ENCODE measurements around the gene COL6A5. TPM values are rescaled to one million over a fixed set of nuclear protein-coding genes. Genes with fewer than 3 reads are reported as not detected.
"Not testable (repeated sequence)": the region's sequence is repeated elsewhere in the genome, so short reads cannot be mapped to it uniquely, and the experiment has no call there.

COL6A5 gene
- total and polyA plus RNA-seq, 11 donors: 0.03 to 0.14 TPM; not detected in 9

DNA sequence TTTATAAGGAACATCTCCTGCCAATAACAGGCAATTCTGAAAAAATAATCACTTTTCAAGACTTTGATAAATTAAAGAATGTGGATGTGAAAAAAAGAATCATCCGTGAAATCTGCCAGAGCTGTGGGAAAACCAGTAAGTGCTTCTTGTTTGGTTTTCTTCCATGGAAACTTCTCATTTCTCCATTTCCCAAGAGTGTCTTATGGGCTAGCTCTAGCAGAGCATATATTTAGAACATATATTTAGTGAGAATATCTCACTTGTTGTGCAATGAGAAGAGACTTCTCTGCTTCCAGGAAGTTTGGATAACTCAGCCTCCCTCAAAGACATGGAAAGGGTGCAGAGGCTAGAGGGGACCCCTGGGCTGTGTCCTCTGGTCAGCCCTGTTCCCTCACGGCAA is 49.9 kb downstream of the COL6A5 start:
- no peak overlapping the region for H3K4me3 ChIP-seq
- DNase-seq (no peak), ATAC-seq (no peak)
- WGBS, 4 donors: 55 to 72% (median 59%) methylated on average over 2 of the region's 2 CpGs
- H3K36me3 ChIP-seq: no peaks in the 10 kb centered on the region
- no peaks in the 10 kb centered on the region for H3K27me3 ChIP-seq
- no peaks in the 10 kb centered on the region for H3K4me1 ChIP-seq
- intact Hi-C loops (cut with DNase I): no loop called here
- TF ChIP-seq POLR2A (IDR thresholded peaks at IDR 0.05): no peak
- no peak for TF ChIP-seq CTCF (IDR thresholded peaks at IDR 0.05)
- H3K27ac ChIP-seq: no peak overlapping the region
- no peaks in the 10 kb centered on the region for H3K9me3 ChIP-seq

DNA sequence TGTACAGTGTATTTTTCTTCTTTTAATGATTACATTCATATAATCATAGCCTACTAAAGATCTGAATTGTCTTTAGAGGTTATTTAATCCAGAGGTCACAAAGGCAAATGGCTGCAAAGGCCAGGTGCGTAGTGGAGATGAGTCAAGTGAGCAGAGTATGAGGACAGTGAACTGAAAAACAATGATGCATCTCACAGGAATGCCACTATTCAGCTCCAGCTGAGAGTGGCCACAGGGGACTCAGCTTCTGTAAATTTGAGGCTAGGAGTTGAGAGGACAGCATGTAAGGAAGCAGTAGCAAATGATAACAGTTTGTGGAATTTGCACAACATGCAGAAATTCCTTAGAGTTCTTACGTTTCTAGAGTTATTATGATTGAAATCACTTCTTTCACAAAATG is 50.4 kb downstream of the COL6A5 start:
- TF ChIP-seq CTCF (IDR thresholded peaks at IDR 0.05): no peak
- TF ChIP-seq POLR2A (IDR thresholded peaks at IDR 0.05): no peak
- DNase-seq: no peak
- 36 to 57% (median 54%) methylated on average over 2 of the region's 2 CpGs for WGBS, 4 donors
- no peaks in the 10 kb centered on the region for H3K9me3 ChIP-seq
- no peak overlapping the region for H3K27ac ChIP-seq
- H3K36me3 ChIP-seq: no peaks in the 10 kb centered on the region
- no peaks in the 10 kb centered on the region for H3K27me3 ChIP-seq
- ATAC-seq: no peak
- H3K4me3 ChIP-seq: no peak overlapping the region
- H3K4me1 ChIP-seq: no peaks in the 10 kb centered on the region
- intact Hi-C loops (cut with DNase I): no loop called here

DNA sequence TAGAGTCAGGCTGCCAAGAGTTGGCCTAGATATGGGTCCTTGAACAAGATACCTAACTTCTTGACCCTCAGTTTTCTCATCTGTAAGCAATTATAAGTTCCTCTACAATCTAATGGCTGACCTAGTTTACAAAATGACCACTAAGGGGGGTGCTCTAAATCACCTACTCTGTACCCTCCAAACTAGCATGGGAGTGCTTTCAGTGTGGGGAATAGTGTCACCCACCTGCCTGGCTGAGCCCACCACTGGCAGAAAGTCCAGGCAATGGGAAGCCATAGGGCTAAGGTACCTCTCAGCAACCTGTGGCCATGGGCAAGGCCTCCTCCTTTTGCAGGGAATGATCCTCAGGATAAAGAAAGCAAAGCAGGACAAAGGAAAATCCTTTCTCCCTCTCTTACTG is 58.9 kb downstream of the COL6A5 start:
- H3K27ac ChIP-seq: no peak overlapping the region
- peaks cover 0 to 10% (median 0%) of the 10 kb centered on the region in 12 donors for H3K9me3 ChIP-seq
- DNase-seq (no peak), ATAC-seq (no peak)
- intact Hi-C loops (cut with DNase I): no loop called here
- H3K27me3 ChIP-seq: peaks cover 0 to 9% (median 0%) of the 10 kb centered on the region in 9 donors
- H3K4me3 ChIP-seq: no peak overlapping the region
- H3K4me1 ChIP-seq: no peaks in the 10 kb centered on the region
- TF ChIP-seq POLR2A (IDR thresholded peaks at IDR 0.05): no peak
- H3K36me3 ChIP-seq: no peaks in the 10 kb centered on the region

DNA sequence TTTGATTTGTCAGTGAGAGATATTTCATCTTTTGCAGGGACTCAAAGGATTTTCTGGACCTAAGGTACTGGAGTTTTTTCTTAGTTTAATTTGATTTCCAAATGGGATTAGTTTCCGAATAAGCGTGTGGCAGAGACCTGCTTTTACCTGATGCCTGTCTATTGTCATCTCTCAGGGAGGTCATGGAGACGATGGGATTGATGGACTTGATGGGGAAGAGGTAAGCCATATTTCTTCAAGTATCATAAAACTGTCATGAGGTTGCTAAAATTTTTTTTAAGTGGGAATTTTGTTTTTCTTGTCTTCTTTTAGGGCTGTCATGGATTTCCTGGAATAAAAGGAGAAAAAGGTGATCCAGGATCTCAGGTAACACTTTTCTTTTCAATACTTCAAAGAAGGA is 60.5 kb downstream of the COL6A5 start:
- DNase-seq: no peak
- TF ChIP-seq CTCF (IDR thresholded peaks at IDR 0.05): no peak
- no peak for TF ChIP-seq POLR2A (IDR thresholded peaks at IDR 0.05)
- Histone ChIP-seq H3K27me3 (peaks cover 0 to 9% (median 0%) of the 10 kb centered on the region in 9 donors), H3K4me1 (no peaks in the 10 kb centered on the region), H3K36me3 (no peaks in the 10 kb centered on the region), H3K4me3 (no peak overlapping the region), H3K9me3 (peaks cover 0 to 10% (median 0%) of the 10 kb centered on the region in 12 donors), H3K27ac (no peak overlapping the region)
- 63 to 82% (median 64%) methylated on average over 3 of the region's 3 CpGs for WGBS, 4 donors
- intact Hi-C loops (cut with DNase I): no loop called here
- no peak for ATAC-seq

- H3K9me3 ChIP-seq; intact Hi-C loops (cut with DNase I); DNase-seq; H3K4me3 ChIP-seq; H3K27me3 ChIP-seq; ATAC-seq; H3K36me3 ChIP-seq; H3K4me1 ChIP-seq; H3K27ac ChIP-seq: not testable (repeated sequence)
- 62 to 71% (median 68%) methylated on average over 8 to 10 of the region's 10 CpGs for WGBS, 4 donors
Observed at GRCh38 chr3:130408253-130408652, 62.8 kb downstream of the COL6A5 start.
